Measurements from ENCODE around the gene SPDYC.
"Not testable (repeated sequence)": the region's sequence is repeated elsewhere in the genome, so short reads cannot be mapped to it uniquely, and the experiment has no call there.

Gene SPDYC

GRCh38 chr11:65169164-65169641 lies 830 bp upstream of the SPDYC start:
- no peak for DNase-seq (ENCODE audit: low spot score)

- no peak for DNase-seq (ENCODE audit: low spot score)
Observed at GRCh38 chr11:65172600-65172999, 2.6 kb downstream of the SPDYC start.

GRCh38 chr11:65174571-65175010 lies 4.6 kb downstream of the SPDYC start:
- not testable (repeated sequence) for DNase-seq (ENCODE audit: low spot score)

- peak; percentile 49 for DNase-seq (ENCODE audit: low spot score)
Observed at GRCh38 chr11:65180877-65181568, 11.0 kb downstream of the SPDYC start.

GRCh38 chr11:65181569-65182257 lies 11.7 kb downstream of the SPDYC start, which contains the start of gene CAPN1:
Gene CAPN1, plus strand, starts transcription at chr11:65181928. Its CDS starts 774 bp downstream, at chr11:65182702.
- peak; percentile 88 for DNase-seq (ENCODE audit: low spot score)

GRCh38 chr11:65182258-65183170 lies 12.5 kb downstream of the SPDYC start:
- DNase-seq (ENCODE audit: low spot score), result no peak

- no peak for DNase-seq (ENCODE audit: low spot score)
Observed at GRCh38 chr11:65183201-65183891, 13.3 kb downstream of the SPDYC start.

- no peak for DNase-seq (ENCODE audit: low spot score)
Observed at GRCh38 chr11:65184146-65184545, 14.1 kb downstream of the SPDYC start.

- DNase-seq (ENCODE audit: low spot score), result no peak
Observed at GRCh38 chr11:65185171-65185570, 15.1 kb downstream of the SPDYC start.

GRCh38 chr11:65185869-65186341 lies 15.9 kb downstream of the SPDYC start:
- DNase-seq (ENCODE audit: low spot score), result no peak

- no peak for DNase-seq (ENCODE audit: low spot score)
Observed at GRCh38 chr11:65186701-65187100, 16.7 kb downstream of the SPDYC start.

GRCh38 chr11:65187146-65187675 lies 17.2 kb downstream of the SPDYC start:
- DNase-seq (ENCODE audit: low spot score), result no peak

- DNase-seq (ENCODE audit: low spot score), result no peak
Observed at GRCh38 chr11:65187971-65188461, 18.0 kb downstream of the SPDYC start.

GRCh38 chr11:65188486-65188885 lies 18.5 kb downstream of the SPDYC start:
- DNase-seq (ENCODE audit: low spot score), result no peak

- no peak for DNase-seq (ENCODE audit: low spot score)
Observed at GRCh38 chr11:65189191-65189590, 19.2 kb downstream of the SPDYC start.

GRCh38 chr11:65194564-65194963 lies 24.5 kb downstream of the SPDYC start:
- no peak for DNase-seq (ENCODE audit: low spot score)

- DNase-seq (ENCODE audit: low spot score), result no peak
Observed at GRCh38 chr11:65204143-65204542, 34.1 kb downstream of the SPDYC start.

GRCh38 chr11:65204646-65205601 lies 34.9 kb downstream of the SPDYC start:
- DNase-seq (ENCODE audit: low spot score), result peak; percentile 38

GRCh38 chr11:65205602-65205967 lies 35.6 kb downstream of the SPDYC start:
- no peak for DNase-seq (ENCODE audit: low spot score)

GRCh38 chr11:65206441-65206841 lies 36.4 kb downstream of the SPDYC start:
- DNase-seq (ENCODE audit: low spot score), result no peak
